HuH-7 (cell line): ENCODE data around the gene WDFY4.

Source experiments
- DNase-seq: peaks from one replicate; pipeline ENCODE4 v3.0.0; 2011; ENCODE audit warnings: low spot score

The WDFY4 gene

GRCh38 chr10:48945441-48946130, 260.9 kb downstream of the WDFY4 start:
- peak; percentile 23 for DNase-seq

GRCh38 chr10:48946332-48946731, 261.7 kb downstream of the WDFY4 start:
- DNase-seq: no peak

- no peak for DNase-seq
Observed at GRCh38 chr10:48946891-48947500, 262.3 kb downstream of the WDFY4 start.

- no peak for DNase-seq
Observed at GRCh38 chr10:48947690-48948469, 263.2 kb downstream of the WDFY4 start.

- DNase-seq: no peak
Observed at GRCh38 chr10:48948470-48949037, 263.9 kb downstream of the WDFY4 start.

GRCh38 chr10:48951707-48952106, 267.0 kb downstream of the WDFY4 start:
- DNase-seq: no peak

- DNase-seq: no peak
Observed at GRCh38 chr10:48957361-48958151, 272.9 kb downstream of the WDFY4 start.

- no peak for DNase-seq
Observed at GRCh38 chr10:48958598-48959190, 274.0 kb downstream of the WDFY4 start.

- no peak for DNase-seq
Observed at GRCh38 chr10:48964038-48964437, 279.4 kb downstream of the WDFY4 start.

GRCh38 chr10:48965460-48965859, 280.8 kb downstream of the WDFY4 start:
- no peak for DNase-seq

GRCh38 chr10:48968036-48968435, 283.4 kb downstream of the WDFY4 start:
- DNase-seq: no peak

- no peak for DNase-seq
Observed at GRCh38 chr10:48970046-48970445, 285.4 kb downstream of the WDFY4 start.

GRCh38 chr10:48970654-48971053, 286.0 kb downstream of the WDFY4 start:
- DNase-seq: no peak

GRCh38 chr10:48973065-48973464, 288.4 kb downstream of the WDFY4 start:
- no peak for DNase-seq

- DNase-seq: no peak
Observed at GRCh38 chr10:48974510-48975156, 290.0 kb downstream of the WDFY4 start.

- DNase-seq: peak; percentile 4
Observed at GRCh38 chr10:48976196-48976595, 291.5 kb downstream of the WDFY4 start.

- DNase-seq: no peak
Observed at GRCh38 chr10:48978318-48978717, 293.6 kb downstream of the WDFY4 start.

GRCh38 chr10:48981310-48981907, 296.7 kb downstream of the WDFY4 start:
- peak; percentile 61 for DNase-seq

GRCh38 chr10:48982584-48982983, 297.9 kb downstream of the WDFY4 start:
- no peak for DNase-seq

- no peak for DNase-seq
Observed at GRCh38 chr10:48983648-48984351, 299.1 kb downstream of the WDFY4 start.
